H9 (cell line): Measurements from ENCODE around the gene FAM227B. TPM values are rescaled to one million over a fixed set of nuclear protein-coding genes. Genes with fewer than 3 reads are reported as not detected.
"Not testable (repeated sequence)": the region's sequence is repeated elsewhere in the genome, so short reads cannot be mapped to it uniquely, and the experiment has no call there.

Experiments
- DNase-seq: peaks from one replicate; pipeline ENCODE4 v3.0.0-alpha.2; 2017
- H2AFZ ChIP-seq: one replicate; pipeline ENCODE4 v1.6.1; 2013; ENCODE audit warnings: mild to moderate bottlenecking, low read length, control low read depth, moderate library complexity
- H2AK5ac ChIP-seq: 2 replicates; pipeline ENCODE4 v1.6.1; 2013; ENCODE audit warnings: low read length, control low read depth, mixed read lengths; ENCODE audit not compliant: insufficient read length
- H2BK120ac ChIP-seq: one replicate; pipeline ENCODE4 v1.6.1; 2013; ENCODE audit warnings: low read depth, mild to moderate bottlenecking, low read length, control low read depth, inconsistent platforms; ENCODE audit not compliant: poor library complexity, severe bottlenecking
- H2BK12ac ChIP-seq: 2 replicates; pipeline ENCODE4 v1.6.1; 2013; ENCODE audit warnings: low read length, control low read depth, mixed read lengths, low read depth; ENCODE audit not compliant: insufficient read length
- H2BK15ac ChIP-seq: 2 replicates; pipeline ENCODE4 v1.6.1; 2013; ENCODE audit warnings: low read depth, low read length, control low read depth
- H2BK20ac ChIP-seq: one replicate; pipeline ENCODE4 v1.6.1; 2013; ENCODE audit warnings: low read depth, mild to moderate bottlenecking, low read length, control low read depth, inconsistent platforms; ENCODE audit not compliant: poor library complexity, severe bottlenecking
- H2BK5ac ChIP-seq: 2 replicates; pipeline ENCODE4 v1.6.1; 2013; ENCODE audit warnings: low read length, control low read depth, mixed read lengths; ENCODE audit not compliant: insufficient read length
- H3K14ac ChIP-seq: 2 replicates; pipeline ENCODE4 v1.6.1; 2013; ENCODE audit warnings: low read length, control low read depth; ENCODE audit not compliant: insufficient read depth
- H3K18ac ChIP-seq: 2 replicates; pipeline ENCODE4 v1.6.1; 2013; ENCODE audit warnings: low read depth, mild to moderate bottlenecking, mixed read lengths, low read length, control low read depth; ENCODE audit not compliant: insufficient read length
- H3K23ac ChIP-seq: 2 replicates; pipeline ENCODE4 v1.6.1; 2013; ENCODE audit warnings: low read length, control low read depth, mixed read lengths, low read depth; ENCODE audit not compliant: insufficient read length
- H3K23me2 ChIP-seq: 2 replicates; pipeline ENCODE4 v1.6.1; 2013; ENCODE audit warnings: low read depth, mild to moderate bottlenecking, mixed read lengths, low read length, control low read depth; ENCODE audit not compliant: insufficient read length, poor library complexity, severe bottlenecking
- H3K27ac ChIP-seq: 2 replicates; pipeline ENCODE4 v1.5.1; 2013; ENCODE audit warnings: low read length, control low read depth, mixed read lengths, low read depth; ENCODE audit not compliant: insufficient read length
- H3K27me3 ChIP-seq: 2 replicates; pipeline ENCODE4 v1.6.1; 2013; ENCODE audit warnings: low read length, control low read depth, inconsistent platforms; ENCODE audit not compliant: insufficient read depth
- H3K4ac ChIP-seq: 2 replicates; pipeline ENCODE4 v1.6.1; 2013; ENCODE audit warnings: low read depth, mild to moderate bottlenecking, control low read depth, inconsistent platforms, low read length, moderate library complexity
- H3K4me1 ChIP-seq: 2 replicates; pipeline ENCODE4 v1.6.1; 2013; ENCODE audit warnings: low read length, control low read depth, inconsistent platforms; ENCODE audit not compliant: insufficient read depth
- H3K4me2 ChIP-seq: 2 replicates; pipeline ENCODE4 v1.6.1; 2013; ENCODE audit warnings: low read length, control low read depth, mixed read lengths; ENCODE audit not compliant: insufficient read length, insufficient read depth
- H3K56ac ChIP-seq: 2 replicates; pipeline ENCODE4 v1.6.1; 2013; ENCODE audit warnings: low read depth, mild to moderate bottlenecking, mixed read lengths, low read length, control low read depth; ENCODE audit not compliant: insufficient read length
- H3K79me1 ChIP-seq: 2 replicates; pipeline ENCODE4 v1.6.1; 2013; ENCODE audit warnings: low read depth, mild to moderate bottlenecking, moderate library complexity, low read length, control low read depth, inconsistent platforms; ENCODE audit not compliant: insufficient read depth, poor library complexity, severe bottlenecking
- H3K79me2 ChIP-seq: 2 replicates; pipeline ENCODE4 v1.6.1; 2013; ENCODE audit warnings: low read length, control low read depth, inconsistent platforms; ENCODE audit not compliant: insufficient read depth
- H3K9ac ChIP-seq: 2 replicates; pipeline ENCODE4 v1.6.1; 2013; ENCODE audit warnings: low read length, control low read depth, mixed read lengths; ENCODE audit not compliant: insufficient read length; ENCODE audit errors: extremely low read depth
- H3K9me3 ChIP-seq: one replicate; pipeline ENCODE4 v1.6.1; 2013; ENCODE audit warnings: low read depth, low read length, inconsistent platforms; ENCODE audit not compliant: control insufficient read depth
- H3T11ph ChIP-seq: one replicate; pipeline ENCODE4 v1.6.1; 2013; ENCODE audit warnings: mild to moderate bottlenecking, low read length, control low read depth, inconsistent platforms
- H4K20me1 ChIP-seq: one replicate; pipeline ENCODE4 v1.6.1; 2013; ENCODE audit not compliant: control insufficient read depth, insufficient read length, insufficient read depth
- H4K5ac ChIP-seq: 2 replicates; pipeline ENCODE4 v1.6.1; 2013; ENCODE audit warnings: low read depth, mild to moderate bottlenecking, mixed read lengths, low read length, control low read depth; ENCODE audit not compliant: insufficient read length
- H4K8ac ChIP-seq: replicated peaks from 2 replicates; pipeline ENCODE4 v1.6.1; 2013; ENCODE audit warnings: low read length, control low read depth, mixed read lengths, low read depth; ENCODE audit not compliant: insufficient read length
- H4K91ac ChIP-seq: 2 replicates; pipeline ENCODE4 v1.6.1; 2013; ENCODE audit warnings: low read depth, mild to moderate bottlenecking, moderate library complexity, mixed read lengths, low read length, control low read depth; ENCODE audit not compliant: insufficient read length
- H3K27ac Mint-ChIP-seq, 3 experiments: 2 replicates in 2 of 3; 3 replicates in 1 of 3; pipeline ENCODE4 v1.8.0; 2020 to 2021; ENCODE audit warnings: mixed read lengths in 3 of 3, mild to moderate bottlenecking in 1 of 3, moderate library complexity in 1 of 3
- H3K27me3 Mint-ChIP-seq: 2 replicates; pipeline ENCODE4 v1.8.0; 2021; ENCODE audit warnings: low read depth, mild to moderate bottlenecking, moderate library complexity, mixed read lengths
- H3K36me3 Mint-ChIP-seq, 3 experiments: 2 replicates in 2 of 3; 3 replicates in 1 of 3; pipeline ENCODE4 v1.8.0; 2020 to 2021; ENCODE audit warnings: low read depth in 3 of 3, mixed read lengths in 3 of 3; ENCODE audit not compliant: insufficient read depth in 1 of 3
- H3K4me1 Mint-ChIP-seq, 2 experiments: 2 replicates each; pipeline ENCODE4 v1.8.0; 2020; ENCODE audit warnings: mixed read lengths in 2 of 2
- H3K4me3 Mint-ChIP-seq, 2 experiments: 2 replicates in 1 of 2; 3 replicates in 1 of 2; pipeline ENCODE4 v1.8.0; 2020 to 2021; ENCODE audit warnings: mild to moderate bottlenecking in 2 of 2, mixed read lengths in 2 of 2, moderate library complexity in 1 of 2
- H3K9me3 Mint-ChIP-seq, 2 experiments: 2 replicates in 1 of 2; 3 replicates in 1 of 2; pipeline ENCODE4 v1.8.0; 2020; ENCODE audit warnings: mild to moderate bottlenecking in 2 of 2, mixed read lengths in 2 of 2, moderate library complexity in 1 of 2
- CTCF ChIP-seq: fragments of 200-600 bp; sonication (generic); conservative IDR thresholded peaks from 3 replicates; pipeline ENCODE4 v1.8.0; 2021; ENCODE audit warnings: antibody characterized with exemption, mild to moderate bottlenecking
- WGBS: extraction: QIAGEN DNeasy Blood & Tissue Kit; methylation state at CpG from one replicate; pipeline ENCODE4 v1.1.7; 2013; ENCODE audit warnings: missing lambda C conversion rate, low lambda C conversion rate, mixed read lengths; ENCODE audit not compliant: insufficient read length; ENCODE audit errors: extremely low coverage; 5-methylcytosine and 5-hydroxymethylcytosine counted together
- total RNA-seq: library from RNA; stranded (reverse); gene quantifications from 2 replicates; pipeline ENCODE4 v1.2.1, GENCODE V29; 2021

FAM227B gene
- total RNA-seq, 1 experiment from 2014 or later: 5.5 TPM

- Histone ChIP-seq H4K20me1 (no peaks in the 10 kb centered on the region), H3T11ph (no peak overlapping the region), H3K9me3 (no peaks in the 10 kb centered on the region), H3K4me1 (no peaks in the 10 kb centered on the region), H2BK5ac (no peak overlapping the region), H3K27me3 (no peaks in the 10 kb centered on the region), H2AK5ac (no peak overlapping the region), H4K8ac (no peak overlapping the region), H3K27ac (no peak overlapping the region), H3K79me1 (no peaks in the 10 kb centered on the region), H3K14ac (no peak overlapping the region), H3K56ac (no peak overlapping the region), H3K4me2 (no peak overlapping the region), H2BK120ac (no peak overlapping the region), H2BK15ac (no peak overlapping the region), H2BK12ac (no peak overlapping the region), H2AFZ (no peak overlapping the region), H3K79me2 (no peaks in the 10 kb centered on the region), H4K5ac (no peak overlapping the region), H3K4ac (no peak overlapping the region), H2BK20ac (no peak overlapping the region), H4K91ac (no peak overlapping the region), H3K9ac (no peak overlapping the region), H3K18ac (no peak overlapping the region), H3K23me2 (no peaks in the 10 kb centered on the region), H3K23ac (no peak overlapping the region)
- H3K36me3 Mint-ChIP-seq: peaks cover 4 to 35% (median 7%) of the 10 kb centered on the region in 3 experiments
- no peaks in the 10 kb centered on the region for H3K27me3 Mint-ChIP-seq
- no peak overlapping the region for H3K4me3 Mint-ChIP-seq
- H3K27ac Mint-ChIP-seq: no peak overlapping the region
- H3K9me3 Mint-ChIP-seq: peaks cover 34 to 35% of the 10 kb centered on the region in 2 experiments
- no peaks in the 10 kb centered on the region for H3K4me1 Mint-ChIP-seq
- DNase-seq: no peak
- no CpG with 5 or more reads among the region's 3 CpGs for WGBS
- peak; percentile 35; the same call in 2 of the 3 replicates for TF ChIP-seq CTCF
Measured at GRCh38 chr15:49521802-49522201, 98.8 kb downstream of the FAM227B start.

GRCh38 chr15:49512739-49513138, 107.9 kb downstream of the FAM227B start:
- not testable (repeated sequence) for H3K18ac ChIP-seq, H3K79me1 ChIP-seq, H3K14ac ChIP-seq, H3K79me2 ChIP-seq, H2AK5ac ChIP-seq, H3K23ac ChIP-seq, H2BK20ac ChIP-seq, H2BK15ac ChIP-seq, DNase-seq, H3K9me3 Mint-ChIP-seq, H3K27me3 Mint-ChIP-seq, H4K5ac ChIP-seq, H2BK5ac ChIP-seq, H3K27ac ChIP-seq, H3K23me2 ChIP-seq, H3K9me3 ChIP-seq, H3K4me3 Mint-ChIP-seq, H3K4me2 ChIP-seq, H3K27me3 ChIP-seq, H3K4ac ChIP-seq, H4K20me1 ChIP-seq, H2BK120ac ChIP-seq, H3K9ac ChIP-seq, H4K91ac ChIP-seq, H3K36me3 Mint-ChIP-seq, H4K8ac ChIP-seq, H3K56ac ChIP-seq, H3T11ph ChIP-seq, H2AFZ ChIP-seq, H3K4me1 Mint-ChIP-seq, H2BK12ac ChIP-seq, H3K27ac Mint-ChIP-seq, H3K4me1 ChIP-seq
- no CpG with 5 or more reads among the region's 4 CpGs for WGBS
